Esophagus squamous epithelium (tissue), 4 donors: Measurements from ENCODE around the gene CAMTA1.

Source experiments
- POLR2A ChIP-seq, 4 donors: fragments of 450-650 bp; IDR thresholded peaks; one replicate each; pipeline ENCODE4 v1.6.1; 2017; ENCODE audit warnings: antibody characterized with exemption in 4 of 4, mild to moderate bottlenecking in 4 of 4, moderate library complexity in 3 of 4
- TF ChIP-seq, protein P1 (sequence below), 6 experiments: fragments of 450-650 bp in 4 of 6; fragments of 200-600 bp in 2 of 6; sonication (generic) in 2 of 6; IDR thresholded peaks; one replicate each; pipeline ENCODE4 v1.5.1; 2016 to 2019; ENCODE audit warnings: antibody characterized with exemption in 6 of 6, mild to moderate bottlenecking in 4 of 6, moderate library complexity in 4 of 6

DNA sequence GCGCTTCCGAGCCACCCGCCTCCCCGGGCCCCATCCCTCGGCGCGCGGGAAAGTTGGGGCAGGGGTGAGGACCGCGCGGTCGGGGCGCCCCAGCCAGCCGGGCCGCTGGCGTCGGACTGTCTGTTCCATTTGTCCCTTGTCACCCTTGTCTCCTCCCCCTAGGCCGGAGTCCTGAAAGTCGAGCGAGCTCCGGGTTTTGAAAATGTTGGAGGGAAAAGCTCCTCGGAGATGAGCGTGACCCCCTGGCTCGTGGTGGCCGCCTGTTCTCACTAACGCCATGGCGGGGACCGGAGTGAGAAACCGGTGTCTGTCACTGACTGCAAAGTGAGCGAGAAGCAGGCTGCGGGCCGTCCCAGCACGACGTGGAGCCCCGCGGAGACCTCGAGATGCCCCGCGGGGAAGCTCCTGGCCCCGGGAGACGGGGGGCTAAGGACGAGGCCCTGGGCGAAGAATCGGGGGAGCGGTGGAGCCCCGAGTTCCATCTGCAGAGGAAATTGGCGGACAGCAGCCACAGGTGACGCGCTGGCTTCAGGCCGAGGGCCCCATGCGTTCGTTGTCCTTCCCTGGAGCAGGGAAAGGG lies 999.3 kb downstream of the CAMTA1 start:
- TF ChIP-seq, protein P1, sequence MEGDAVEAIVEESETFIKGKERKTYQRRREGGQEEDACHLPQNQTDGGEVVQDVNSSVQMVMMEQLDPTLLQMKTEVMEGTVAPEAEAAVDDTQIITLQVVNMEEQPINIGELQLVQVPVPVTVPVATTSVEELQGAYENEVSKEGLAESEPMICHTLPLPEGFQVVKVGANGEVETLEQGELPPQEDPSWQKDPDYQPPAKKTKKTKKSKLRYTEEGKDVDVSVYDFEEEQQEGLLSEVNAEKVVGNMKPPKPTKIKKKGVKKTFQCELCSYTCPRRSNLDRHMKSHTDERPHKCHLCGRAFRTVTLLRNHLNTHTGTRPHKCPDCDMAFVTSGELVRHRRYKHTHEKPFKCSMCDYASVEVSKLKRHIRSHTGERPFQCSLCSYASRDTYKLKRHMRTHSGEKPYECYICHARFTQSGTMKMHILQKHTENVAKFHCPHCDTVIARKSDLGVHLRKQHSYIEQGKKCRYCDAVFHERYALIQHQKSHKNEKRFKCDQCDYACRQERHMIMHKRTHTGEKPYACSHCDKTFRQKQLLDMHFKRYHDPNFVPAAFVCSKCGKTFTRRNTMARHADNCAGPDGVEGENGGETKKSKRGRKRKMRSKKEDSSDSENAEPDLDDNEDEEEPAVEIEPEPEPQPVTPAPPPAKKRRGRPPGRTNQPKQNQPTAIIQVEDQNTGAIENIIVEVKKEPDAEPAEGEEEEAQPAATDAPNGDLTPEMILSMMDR (IDR thresholded peaks at IDR 0.05), result no peak
- no peak for TF ChIP-seq POLR2A (IDR thresholded peaks at IDR 0.05)
